ENCODE measurements around the gene SLC24A1. TPM values are rescaled to one million over a fixed set of nuclear protein-coding genes. Genes with fewer than 3 reads are reported as not detected.

SLC24A1 gene
- total RNA-seq, 1 donor from 2014 or later = 8.7 TPM

- DNase-seq (ENCODE audit: low spot score) = no peak
These were observed 30.4 kb downstream of the SLC24A1 start for GRCh38 chr15:65651831-65652749.

DNA sequence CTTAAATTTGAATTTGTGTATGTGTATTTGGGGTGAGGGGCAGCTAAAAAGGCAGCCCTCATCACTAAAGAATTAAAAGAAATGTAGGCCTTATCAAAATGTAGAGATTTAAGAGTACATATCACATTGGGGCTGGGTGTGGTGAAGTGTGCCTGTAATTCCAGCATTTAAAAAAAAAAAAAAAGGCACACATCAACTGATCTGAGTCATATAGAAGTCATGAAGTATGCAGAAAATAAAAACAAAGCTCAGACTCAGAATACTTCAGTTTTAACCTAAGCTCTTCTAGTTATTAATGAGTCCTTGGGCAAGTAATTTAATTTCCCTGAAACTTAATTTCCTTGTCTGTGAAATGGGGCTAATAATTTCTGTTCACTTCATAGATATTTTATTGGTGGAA, 31.6 kb downstream of the SLC24A1 start:
- DNase-seq (ENCODE audit: low spot score) = no peak

DNA sequence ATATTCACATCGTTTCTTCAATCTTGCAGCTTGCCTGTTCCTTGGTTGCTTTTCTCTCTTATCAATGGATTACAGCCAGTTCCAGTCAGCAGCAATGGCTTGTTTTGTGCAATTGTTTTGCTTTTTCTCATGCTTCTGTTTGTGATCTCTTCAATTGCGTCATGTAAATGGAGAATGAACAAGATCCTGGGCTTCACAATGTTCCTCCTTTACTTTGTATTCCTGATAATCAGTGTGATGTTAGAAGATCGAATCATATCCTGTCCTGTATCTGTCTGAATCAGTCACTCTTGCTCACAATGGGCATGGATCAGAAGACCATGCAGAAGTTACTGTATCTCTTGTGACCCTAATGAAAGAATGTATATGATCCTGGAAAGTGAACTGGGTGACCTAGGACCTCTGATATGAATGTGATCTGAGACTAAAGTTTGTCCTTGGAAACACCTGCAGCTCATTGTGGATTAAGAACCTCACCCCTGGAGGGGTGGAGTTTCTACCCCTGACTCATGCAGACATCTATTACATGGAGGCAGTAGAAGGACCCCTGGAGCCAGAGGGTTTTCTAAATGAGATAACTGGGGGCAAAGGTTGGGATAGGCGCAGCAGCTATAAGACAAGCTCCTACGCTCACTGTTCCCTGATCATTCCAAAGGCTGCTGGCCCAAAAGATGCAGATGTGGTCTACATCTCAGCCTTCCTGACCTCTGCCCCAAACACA, 32.2 kb downstream of the SLC24A1 start:
- DNase-seq (ENCODE audit: low spot score) = no peak

GRCh38 chr15:65655026-65655425, 33.3 kb downstream of the SLC24A1 start:
- DNase-seq (ENCODE audit: low spot score) = no peak

- no peak for DNase-seq (ENCODE audit: low spot score)
These were observed 33.7 kb downstream of the SLC24A1 start for GRCh38 chr15:65655457-65655856.

- no peak for DNase-seq (ENCODE audit: low spot score)
These were observed 37.8 kb downstream of the SLC24A1 start for GRCh38 chr15:65659502-65660052.

DNA sequence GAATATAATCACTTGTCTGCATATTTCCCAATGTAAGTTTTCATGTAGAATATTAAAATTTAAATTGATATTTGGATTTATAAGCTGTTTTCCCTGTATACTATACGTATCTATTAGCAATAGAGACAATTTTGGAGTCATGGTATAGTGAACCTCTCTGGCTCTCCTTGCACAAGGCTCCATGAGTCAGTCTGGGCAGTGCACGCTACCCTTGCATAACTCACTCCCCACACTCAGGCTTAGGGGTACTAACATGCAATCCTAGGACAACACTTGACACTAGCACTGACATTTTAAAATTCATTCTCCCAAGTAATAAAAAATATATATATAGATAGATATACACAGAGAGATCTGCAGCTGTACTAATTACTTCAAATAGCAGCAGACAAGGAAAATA, 39.2 kb downstream of the SLC24A1 start:
- DNase-seq (ENCODE audit: low spot score) = no peak

GRCh38 chr15:65663521-65663920, 41.8 kb downstream of the SLC24A1 start:
- DNase-seq (ENCODE audit: low spot score) = no peak

DNA sequence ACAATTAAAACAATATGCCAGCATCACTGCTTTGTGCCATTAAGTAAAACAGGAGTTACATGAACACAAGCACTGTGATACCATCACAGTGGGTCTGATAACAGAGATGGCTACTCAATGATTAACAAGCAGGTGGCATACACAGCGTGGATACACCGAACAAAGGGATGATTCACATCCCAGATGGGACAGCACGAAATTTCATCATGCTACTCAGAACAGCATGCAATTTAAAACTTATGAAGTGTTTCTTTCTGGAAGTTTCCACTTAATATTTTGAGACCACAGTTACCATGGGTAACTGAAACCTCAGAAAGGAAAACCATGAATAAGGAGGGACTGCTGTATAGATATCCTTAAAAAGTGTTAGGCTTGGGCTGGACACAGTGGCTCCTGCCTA, 44.5 kb downstream of the SLC24A1 start:
- no peak for DNase-seq (ENCODE audit: low spot score)

DNA sequence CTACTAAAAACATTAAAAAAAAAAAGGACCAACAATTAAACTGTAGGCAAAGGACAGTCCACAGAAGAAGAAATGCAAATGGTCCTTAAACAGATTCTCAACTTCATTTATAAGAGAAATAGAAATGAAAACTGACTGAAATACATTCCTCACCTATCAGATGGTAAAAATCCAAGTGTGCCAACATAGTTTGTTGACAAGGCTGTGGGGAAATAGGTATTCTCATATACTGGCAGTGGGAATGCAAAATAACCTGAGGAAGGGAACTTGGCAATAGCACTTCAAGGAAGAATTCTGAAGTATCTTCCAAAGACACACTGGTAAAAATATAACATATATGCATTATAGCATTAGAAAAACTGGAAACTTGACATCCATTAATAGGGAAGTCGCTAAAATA, 53.8 kb downstream of the SLC24A1 start:
- DNase-seq (ENCODE audit: low spot score) = no peak

- DNase-seq (ENCODE audit: low spot score) = no peak
These were observed 54.4 kb downstream of the SLC24A1 start for GRCh38 chr15:65676123-65676522.

GRCh38 chr15:65680544-65680943, 58.8 kb downstream of the SLC24A1 start:
- DNase-seq (ENCODE audit: low spot score) = no peak

DNA sequence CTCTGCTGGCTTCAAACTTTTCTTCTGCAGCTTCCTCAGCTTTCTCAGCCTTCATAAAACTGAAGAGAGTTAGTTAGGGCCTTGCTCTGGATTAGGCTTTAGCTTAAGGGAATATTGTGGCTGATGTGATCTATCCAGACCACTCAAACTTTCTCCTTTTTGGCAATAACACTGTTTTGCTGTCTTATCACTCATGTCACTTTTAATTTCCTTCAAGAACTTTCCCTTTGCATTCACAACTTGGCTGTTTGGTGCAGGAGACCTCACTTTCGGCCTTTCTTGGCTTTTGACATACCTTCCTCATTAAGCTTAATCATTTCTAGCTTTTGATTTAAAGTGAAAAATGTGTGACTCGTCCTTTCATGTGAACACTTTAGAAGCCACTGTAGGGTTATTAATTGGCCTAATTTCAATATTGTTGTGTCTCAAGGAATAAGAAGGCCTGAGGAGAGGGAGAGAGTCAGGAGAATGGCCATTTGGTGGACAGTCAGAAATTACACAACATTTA, 60.7 kb downstream of the SLC24A1 start:
- DNase-seq (ENCODE audit: low spot score) = no peak

DNA sequence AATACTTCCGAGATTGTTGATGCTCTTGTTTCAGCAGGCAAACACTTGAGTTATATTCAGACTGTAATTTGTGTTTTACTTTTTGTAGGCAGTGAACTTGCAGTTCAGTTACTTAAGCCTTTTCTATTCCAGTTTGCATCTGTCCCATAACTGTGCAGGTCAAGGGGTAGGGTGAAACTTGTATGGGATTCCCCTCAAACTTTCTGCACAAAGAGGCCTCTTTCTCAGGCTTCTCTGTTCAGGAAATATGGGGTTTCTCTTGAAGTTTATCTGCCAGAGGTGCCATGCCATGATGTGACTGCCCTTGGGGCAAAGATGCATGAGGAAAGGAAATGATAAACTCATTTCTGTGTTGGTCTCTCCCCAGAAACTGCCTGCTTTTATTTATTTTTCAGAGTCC, 66.7 kb downstream of the SLC24A1 start:
- no peak for DNase-seq (ENCODE audit: low spot score)

GRCh38 chr15:65690173-65690572, 68.4 kb downstream of the SLC24A1 start:
- no peak for DNase-seq (ENCODE audit: low spot score)

DNA sequence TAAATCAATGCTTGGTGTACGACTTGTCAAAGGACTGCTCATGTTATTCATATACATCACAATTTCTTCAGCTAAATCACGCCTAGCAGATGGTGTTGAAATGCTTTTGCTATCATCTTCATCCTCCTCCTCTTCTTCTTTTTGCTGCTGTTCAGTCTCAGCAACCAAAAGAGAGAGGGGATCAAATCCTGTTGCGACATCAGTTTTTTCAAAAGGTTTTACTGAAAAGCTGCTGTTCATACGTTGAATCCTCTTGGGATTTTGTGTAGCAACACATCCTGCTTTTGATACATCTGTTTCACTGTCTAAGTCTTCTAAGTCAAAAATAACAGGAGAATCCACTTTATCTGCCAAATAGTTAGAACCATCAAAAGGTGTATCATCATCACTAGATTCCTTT, 69.0 kb downstream of the SLC24A1 start:
- DNase-seq (ENCODE audit: low spot score) = no peak

- no peak for DNase-seq (ENCODE audit: low spot score)
These were observed 73.3 kb downstream of the SLC24A1 start for GRCh38 chr15:65695081-65695480.

Other genes with a start within 250 kb of the SLC24A1 start
- 0.69 TPM for gene IGDCC3, start 243.9 kb upstream of the SLC24A1 start, total RNA-seq
- gene IGDCC4, start 199.0 kb upstream of the SLC24A1 start, total RNA-seq = 4.1 TPM
- gene DPP8, start 104.2 kb upstream of the SLC24A1 start, total RNA-seq = 30.0 TPM
- gene HACD3, start 91.5 kb upstream of the SLC24A1 start, total RNA-seq = 80.5 TPM
- gene INTS14, start 10.8 kb upstream of the SLC24A1 start, total RNA-seq = 35.7 TPM
- gene DENND4A, start 170.4 kb downstream of the SLC24A1 start, total RNA-seq = 26.9 TPM
- 250 TPM for gene RAB11A, start 247.6 kb downstream of the SLC24A1 start, total RNA-seq

Measured in mucosa of gallbladder (tissue), 1 donor.